ENCODE results near the gene FZR1.

DNA sequence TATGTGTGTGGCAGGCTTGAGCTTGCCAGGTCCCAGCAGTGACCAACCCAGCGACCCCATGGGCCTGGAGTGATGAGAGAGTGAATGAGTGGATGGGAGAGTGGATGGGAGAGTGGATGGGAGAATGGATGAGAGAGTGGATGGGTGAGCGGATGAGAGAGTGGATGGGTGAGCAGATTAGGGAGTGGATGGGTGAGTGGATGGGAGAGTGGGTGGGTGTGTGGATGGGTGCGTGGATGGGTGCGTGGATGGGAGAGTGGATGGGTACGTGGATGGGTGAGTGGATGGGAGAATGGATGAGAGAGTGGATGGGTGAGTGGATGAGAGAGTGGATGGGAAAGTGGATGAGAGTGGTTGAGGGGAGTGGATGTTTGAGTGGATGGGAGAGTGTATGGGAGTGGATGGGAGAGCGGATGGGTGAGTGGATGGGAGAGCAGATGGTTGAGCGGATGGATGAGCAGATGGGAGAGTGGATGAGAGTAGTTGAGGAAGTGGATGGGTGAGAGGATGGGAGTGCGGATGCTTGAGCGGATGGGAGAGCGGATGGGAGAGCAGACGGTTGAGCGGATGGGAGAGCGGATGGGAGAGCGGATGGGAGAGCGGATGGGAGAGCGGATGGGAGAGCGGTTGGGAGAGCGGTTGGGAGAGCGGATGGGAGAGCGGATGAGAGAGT, 22.6 kb downstream of the FZR1 start:
- TF ChIP-seq CTCF (IDR thresholded peaks at IDR 0.05; ENCODE audit: control extremely low read depth in 1 of 3, insufficient read depth in 1 of 3, low read depth in 1 of 3, low read length in 3 of 3) (no peak), SIX5 (IDR thresholded peaks at IDR 0.05; ENCODE audit: low read depth, low read length) (no peak), SRF (IDR thresholded peaks at IDR 0.05; ENCODE audit: low read depth, low read length) (no peak), MAX (IDR thresholded peaks at IDR 0.05) (no peak), JUN (IDR thresholded peaks at IDR 0.05; ENCODE audit: low read depth, low read length) (no peak), TBP (IDR thresholded peaks at IDR 0.05; ENCODE audit: low read depth, low read length) (no peak), SUZ12 (IDR thresholded peaks at IDR 0.05; ENCODE audit: low read length) (no peak), POLR2A (IDR thresholded peaks at IDR 0.05; ENCODE audit: control extremely low read depth in 1 of 2, low read depth in 2 of 2, low read length in 2 of 2) (no peak), SIN3A (conservative IDR thresholded peaks at IDR 0.05 in 1 of 2, IDR thresholded peaks at IDR 0.05 in 1 of 2; ENCODE audit: low read depth in 1 of 2, low read length in 2 of 2) (no peak), POLR2AphosphoS5 (IDR thresholded peaks at IDR 0.05; ENCODE audit: low read depth, low read length) (no peak), EZH2 (IDR thresholded peaks at IDR 0.05; ENCODE audit: low read depth, low read length, severe bottlenecking) (no peak), RBBP5 (IDR thresholded peaks at IDR 0.05; ENCODE audit: borderline replicate concordance, low read depth, low read length) (no peak), RAD21 (IDR thresholded peaks at IDR 0.05 in 1 of 2, conservative IDR thresholded peaks at IDR 0.05 in 1 of 2; ENCODE audit: low read depth in 2 of 2, low read length in 2 of 2) (no peak), BRCA1 (IDR thresholded peaks at IDR 0.05; ENCODE audit: low read depth, low read length) (no peak)
